ENCODE data around the gene NBPF14.
"Not testable (repeated sequence)": the region's sequence is repeated elsewhere in the genome, so short reads cannot be mapped to it uniquely, and the experiment has no call there.

GRCh38 chr1:148514310-148514709 is 81.5 kb downstream of the NBPF14 start:
- TF ChIP-seq CTCF (conservative IDR thresholded peaks at IDR 0.05; ENCODE audit: low read length); EZH2phosphoT487 (IDR thresholded peaks at IDR 0.05; ENCODE audit: borderline replicate concordance): not testable (repeated sequence)
